Erythroblast (primary cell): ENCODE measurements around the gene PPM1K.

ENCODE experiments used
- DNase-seq, 2 experiments: peaks; one replicate each; lab custom pipeline; 2025; lab: John Stamatoyannopoulos, UW
- GATA1 ChIP-seq: IDR thresholded peaks from 2 replicates; pipeline ENCODE4 v1.6.1; 2011; ENCODE audit warnings: low read depth, mild to moderate bottlenecking, control low read depth, low read length, moderate library complexity
- POLR2A ChIP-seq: IDR thresholded peaks from 2 replicates; pipeline ENCODE4 v1.6.1; 2011; ENCODE audit warnings: mild to moderate bottlenecking, low read length

PPM1K gene

GRCh38 chr4:88217169-88217568, 67.2 kb downstream of the PPM1K start:
- DNase-seq = no peak
- TF ChIP-seq GATA1 = no peak
- TF ChIP-seq POLR2A = no peak

DNA sequence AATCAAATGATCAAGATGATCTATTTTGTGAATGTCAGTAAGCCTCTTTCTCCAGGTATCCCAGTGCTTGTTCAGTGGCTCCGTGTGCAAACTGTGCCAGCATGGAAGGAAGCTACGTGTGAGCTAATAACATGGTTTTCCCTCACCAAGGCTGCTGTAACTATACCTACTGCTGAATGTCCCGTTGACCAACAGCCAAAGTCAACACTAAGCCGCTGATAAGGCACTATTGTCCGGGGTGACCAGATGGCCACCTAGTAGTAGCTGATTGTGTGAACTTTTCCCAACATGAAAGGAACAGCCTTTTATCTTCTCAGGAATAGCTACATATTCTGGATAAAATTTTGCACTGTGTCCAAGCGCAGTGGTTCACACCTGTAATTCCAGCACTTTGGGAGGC, 68.0 kb downstream of the PPM1K start:
- no peak for DNase-seq
- TF ChIP-seq GATA1 = no peak
- TF ChIP-seq POLR2A = no peak

- no peak for DNase-seq
These were observed 69.0 kb downstream of the PPM1K start for GRCh38 chr4:88215351-88215750.

DNA sequence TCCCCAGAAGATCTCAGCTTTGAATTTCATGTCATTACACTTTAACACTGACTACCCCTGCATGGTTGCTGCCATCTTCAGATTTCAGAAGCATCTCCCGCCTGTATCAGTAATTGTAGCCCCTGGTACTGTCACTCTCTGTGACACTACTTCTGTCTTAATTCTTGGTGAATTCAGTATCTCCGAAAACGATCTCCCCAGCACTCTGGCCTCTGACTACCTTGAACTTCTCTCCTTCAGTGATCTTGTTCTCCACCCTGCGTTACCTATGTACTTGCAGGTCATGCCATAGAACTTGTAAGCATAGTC, 72.2 kb downstream of the PPM1K start:
- TF ChIP-seq GATA1 = no peak
- no peak for TF ChIP-seq POLR2A
- DNase-seq = no peak

More at GRCh38 chr4:88215351-88215750, 69.0 kb downstream of the PPM1K start:
- no peak for TF ChIP-seq POLR2A
- no peak for TF ChIP-seq GATA1

- peak; percentile 57 to 78 for DNase-seq
- TF ChIP-seq GATA1 = no peak
- no peak for TF ChIP-seq POLR2A
These were observed 72.7 kb downstream of the PPM1K start for GRCh38 chr4:88211473-88212252.

DNA sequence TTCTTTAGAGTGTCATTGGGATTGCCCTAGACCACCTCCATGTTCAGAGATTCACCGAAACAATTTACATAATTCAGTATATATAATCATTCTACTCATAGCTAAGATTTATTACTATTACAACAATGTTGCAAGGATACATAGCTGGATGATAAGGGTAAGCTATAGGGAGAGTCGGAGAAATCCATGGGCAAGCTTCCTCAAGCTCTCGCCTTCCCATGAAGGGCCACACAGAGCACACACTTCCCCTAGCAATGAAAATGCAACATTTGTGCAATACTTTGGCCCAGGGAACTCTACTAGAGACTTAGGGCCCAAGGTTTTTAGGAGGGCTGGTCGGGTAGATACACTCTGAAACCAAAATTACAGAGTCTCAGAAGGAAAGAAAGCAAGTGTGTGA, 76.2 kb downstream of the PPM1K start:
- TF ChIP-seq POLR2A (no peak), GATA1 (no peak)
- DNase-seq = no peak
